HCT116 (cell line): ENCODE data around the gene LRRC7.

Experiments
- ATF3 ChIP-seq: IDR thresholded peaks from 2 replicates; pipeline ENCODE4 v1.6.1; 2012
- CTCF ChIP-seq, 3 experiments: fragments of 200-600 bp in 1 of 3; sonication (generic) in 1 of 3; IDR thresholded peaks in 2 of 3; conservative IDR thresholded peaks in 1 of 3; 2 replicates each; pipeline ENCODE4 v1.5.1; 2012 to 2017; ENCODE audit warnings: low read depth in 2 of 3, low read length in 2 of 3, antibody characterized with exemption in 1 of 3, borderline replicate concordance in 1 of 3, control low read depth in 1 of 3, mild to moderate bottlenecking in 1 of 3, mixed read lengths in 1 of 3, mixed run types in 1 of 3, moderate library complexity in 1 of 3; ENCODE audit not compliant: insufficient read depth in 1 of 3
- EGR1 ChIP-seq: IDR thresholded peaks from 2 replicates; pipeline ENCODE4 v1.6.1; 2012; ENCODE audit warnings: low read depth
- EZH2 ChIP-seq: fragments of 200-600 bp; sonication (generic); IDR thresholded peaks from 2 replicates; pipeline ENCODE4 v1.6.1; 2017; ENCODE audit warnings: antibody characterized with exemption, mixed run types
- JUND ChIP-seq: IDR thresholded peaks from 2 replicates; pipeline ENCODE4 v1.6.1; 2012
- MAX ChIP-seq: IDR thresholded peaks from 2 replicates; pipeline ENCODE4 v1.6.1; 2012
- POLR2A ChIP-seq: IDR thresholded peaks from 2 replicates; pipeline ENCODE4 v1.7.0; 2011; ENCODE audit warnings: borderline replicate concordance; ENCODE audit not compliant: insufficient read depth, insufficient read length; ENCODE audit errors: extremely low read depth
- POLR2AphosphoS5 ChIP-seq: IDR thresholded peaks from 2 replicates; pipeline ENCODE4 v1.6.1; 2011; ENCODE audit warnings: mild to moderate bottlenecking, low read depth, low read length, moderate library complexity
- RAD21 ChIP-seq: IDR thresholded peaks from 2 replicates; pipeline ENCODE4 v1.6.1; 2012; ENCODE audit warnings: low read depth, mild to moderate bottlenecking
- REST ChIP-seq: IDR thresholded peaks from 2 replicates; pipeline ENCODE4 v1.6.1; 2012; ENCODE audit warnings: low read depth
- SIN3A ChIP-seq: IDR thresholded peaks from 2 replicates; pipeline ENCODE4 v1.6.1; 2012; ENCODE audit warnings: low read depth
- TCF7L2 ChIP-seq: IDR thresholded peaks from 2 replicates; pipeline ENCODE4 v1.7.0; 2011; ENCODE audit warnings: borderline replicate concordance, inconsistent platforms; ENCODE audit not compliant: insufficient read depth, insufficient read length; ENCODE audit errors: extremely low read depth
- YY1 ChIP-seq: IDR thresholded peaks from 2 replicates; pipeline ENCODE4 v1.6.1; 2011; ENCODE audit warnings: low read length, low read depth, moderate library complexity, mild to moderate bottlenecking; ENCODE audit not compliant: insufficient replicate concordance; ENCODE audit errors: extremely low read depth
- ZBTB33 ChIP-seq: IDR thresholded peaks from 2 replicates; pipeline ENCODE4 v1.6.1; 2011; ENCODE audit warnings: mild to moderate bottlenecking, low read length, moderate library complexity; ENCODE audit not compliant: insufficient replicate concordance; ENCODE audit errors: extremely low read depth

- TF ChIP-seq EGR1 (no peak), YY1 (no peak), CTCF (IDR thresholded peaks at IDR 0.05 in 2 of 3, conservative IDR thresholded peaks at IDR 0.05 in 1 of 3; ENCODE audit: borderline replicate concordance in 1 of 3, insufficient read depth in 1 of 3, low read depth in 2 of 3, low read length in 2 of 3) (peak in 2 of 3 experiments; percentile 9 to 18; a peak in 1 of 6 replicates), JUND (no peak), TCF7L2 (no peak), POLR2AphosphoS5 (no peak), POLR2A (no peak), MAX (no peak), RAD21 (no peak), ATF3 (no peak), EZH2 (no peak), REST (no peak), SIN3A (no peak), ZBTB33 (no peak)
These were observed 219.4 kb downstream of the LRRC7 start for GRCh38 chr1:69787151-69787550.
